ENCODE measurements around the gene SREK1. TPM values are rescaled to one million over a fixed set of nuclear protein-coding genes. Genes with fewer than 3 reads are reported as not detected.
"Not testable (repeated sequence)": the region's sequence is repeated elsewhere in the genome, so short reads cannot be mapped to it uniquely, and the experiment has no call there.

SREK1 gene
- total RNA-seq, 1 donor from 2014 or later = 31.6 TPM

GRCh38 chr5:66207800-66208561 is 63.9 kb downstream of the SREK1 start:
- H3K9me3 ChIP-seq = no peaks in the 10 kb centered on the region
- no peak overlapping the region for H3K27ac ChIP-seq
- no peak overlapping the region for H3K4me3 ChIP-seq
- H3K36me3 ChIP-seq = no peaks in the 10 kb centered on the region
- no peaks in the 10 kb centered on the region for H3K4me1 ChIP-seq
- DNase-seq (ENCODE audit: low spot score in 2 of 2) = no peak
- no peak for TF ChIP-seq CTCF (IDR thresholded peaks at IDR 0.05)
- intact Hi-C loops (cut with DNase I) = no loop called here
- H3K27me3 ChIP-seq = no peaks in the 10 kb centered on the region

- no peaks in the 10 kb centered on the region for H3K9me3 ChIP-seq
- H3K36me3 ChIP-seq = no peaks in the 10 kb centered on the region
- no peak overlapping the region for H3K4me3 ChIP-seq
- DNase-seq (ENCODE audit: low spot score in 2 of 2) = no peak
- H3K27me3 ChIP-seq = no peaks in the 10 kb centered on the region
- TF ChIP-seq CTCF (IDR thresholded peaks at IDR 0.05) = no peak
- no peak overlapping the region for H3K27ac ChIP-seq
- no peaks in the 10 kb centered on the region for H3K4me1 ChIP-seq
- intact Hi-C loops (cut with DNase I) = no loop called here
Measured at GRCh38 chr5:66209350-66209749, 65.2 kb downstream of the SREK1 start.

- intact Hi-C loops (cut with DNase I) = no loop called here
- no peak overlapping the region for H3K27ac ChIP-seq
- H3K27me3 ChIP-seq = no peaks in the 10 kb centered on the region
- no peaks in the 10 kb centered on the region for H3K36me3 ChIP-seq
- H3K9me3 ChIP-seq = no peaks in the 10 kb centered on the region
- no peak for TF ChIP-seq CTCF (IDR thresholded peaks at IDR 0.05)
- no peaks in the 10 kb centered on the region for H3K4me1 ChIP-seq
- H3K4me3 ChIP-seq = no peak overlapping the region
- DNase-seq (ENCODE audit: low spot score in 2 of 2) = no peak
Measured at GRCh38 chr5:66209794-66210193, 65.7 kb downstream of the SREK1 start.

- no peak for DNase-seq (ENCODE audit: low spot score in 2 of 2)
- intact Hi-C loops (cut with DNase I) = no loop called here
- H3K4me1 ChIP-seq = no peaks in the 10 kb centered on the region
- no peaks in the 10 kb centered on the region for H3K9me3 ChIP-seq
- H3K27ac ChIP-seq = no peak overlapping the region
- no peak for TF ChIP-seq CTCF (IDR thresholded peaks at IDR 0.05)
- no peak overlapping the region for H3K4me3 ChIP-seq
- no peaks in the 10 kb centered on the region for H3K27me3 ChIP-seq
- H3K36me3 ChIP-seq = no peaks in the 10 kb centered on the region
Measured at GRCh38 chr5:66213533-66213932, 69.4 kb downstream of the SREK1 start.

- Histone ChIP-seq H3K27me3 (no peaks in the 10 kb centered on the region), H3K4me3 (no peak overlapping the region), H3K4me1 (no peaks in the 10 kb centered on the region), H3K27ac (no peak overlapping the region), H3K9me3 (no peaks in the 10 kb centered on the region), H3K36me3 (no peaks in the 10 kb centered on the region)
- intact Hi-C loops (cut with DNase I) = no loop called here
- no peak for DNase-seq (ENCODE audit: low spot score in 2 of 2)
- TF ChIP-seq CTCF (IDR thresholded peaks at IDR 0.05) = no peak
Measured at GRCh38 chr5:66222455-66222854, 78.4 kb downstream of the SREK1 start.

GRCh38 chr5:66222896-66223295 is 78.8 kb downstream of the SREK1 start:
- H3K4me1 ChIP-seq; DNase-seq (ENCODE audit: low spot score in 2 of 2); H3K36me3 ChIP-seq; H3K9me3 ChIP-seq; H3K27me3 ChIP-seq; H3K27ac ChIP-seq; H3K4me3 ChIP-seq; intact Hi-C loops (cut with DNase I): not testable (repeated sequence)

Measured in ascending aorta (tissue), 2 donors.